ENCODE data around the gene NAV2.

Gene NAV2

DNA sequence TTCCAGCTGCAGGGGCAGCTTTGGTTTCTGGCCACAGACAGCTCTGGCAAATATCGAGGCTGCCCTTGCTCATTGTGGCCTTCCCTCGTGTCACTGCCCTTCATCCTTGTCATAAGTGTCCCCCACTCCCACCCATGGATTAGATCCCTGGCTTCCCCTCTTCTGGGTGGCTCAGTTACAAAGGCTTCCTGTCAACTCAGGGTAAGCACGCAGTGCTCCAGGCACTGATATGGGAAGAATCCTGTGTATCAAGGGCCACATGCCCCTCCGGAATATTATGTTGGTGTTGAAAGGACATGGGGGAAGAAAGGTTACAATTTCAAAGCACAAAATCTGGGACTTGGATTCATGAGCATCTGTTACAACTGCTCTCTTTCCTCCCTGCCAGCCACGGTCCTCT, 319.5 kb downstream of the NAV2 start:
- TF ChIP-seq CTCF (IDR thresholded peaks at IDR 0.05; ENCODE audit: borderline replicate concordance, control extremely low read depth, extremely low read depth, insufficient read depth, missing control alignments): no peak
- DNase-seq (ENCODE audit: low spot score): no peak
- in situ Hi-C loops (cut with MboI; ENCODE audit: low sequenced_read_pairs, unreplicated experiment): no loop called here

DNA sequence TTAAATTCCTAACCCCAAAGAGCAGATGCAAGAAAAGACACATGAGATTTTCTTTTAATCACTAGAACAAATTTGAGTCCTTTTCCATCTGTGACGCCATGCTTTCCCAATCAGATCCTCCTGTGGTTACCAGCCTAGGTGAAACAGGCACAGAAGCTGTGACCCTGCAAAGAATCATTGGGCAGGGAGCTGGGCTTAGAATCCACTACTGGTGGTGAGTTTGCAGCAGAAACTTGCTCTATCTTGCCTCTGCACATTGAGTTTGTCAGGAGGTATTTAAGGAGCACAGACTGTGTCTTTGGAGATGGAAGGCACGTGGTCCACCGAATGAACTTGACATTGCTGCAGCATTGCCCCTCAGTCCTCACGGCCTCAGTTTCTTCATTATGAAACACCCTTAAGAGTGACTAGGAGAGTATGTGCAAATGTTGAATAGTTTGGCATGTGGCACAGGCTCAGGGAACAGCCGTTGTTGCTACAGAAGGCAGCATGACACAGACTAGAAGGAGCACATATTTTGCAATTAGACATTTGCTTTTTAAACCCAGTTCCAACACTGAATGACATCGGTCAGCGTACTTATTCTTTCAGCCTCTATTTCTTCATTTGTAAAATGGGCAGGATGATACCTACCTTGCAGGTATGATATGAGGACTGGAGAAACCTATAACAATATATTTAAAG, 320.1 kb downstream of the NAV2 start:
- in situ Hi-C loops (cut with MboI; ENCODE audit: low sequenced_read_pairs, unreplicated experiment): no loop called here
- TF ChIP-seq CTCF (IDR thresholded peaks at IDR 0.05; ENCODE audit: borderline replicate concordance, control extremely low read depth, extremely low read depth, insufficient read depth, missing control alignments): no peak
- DNase-seq (ENCODE audit: low spot score): no peak

- DNase-seq (ENCODE audit: low spot score): no peak
- TF ChIP-seq CTCF (IDR thresholded peaks at IDR 0.05; ENCODE audit: borderline replicate concordance, control extremely low read depth, extremely low read depth, insufficient read depth, missing control alignments): no peak
- in situ Hi-C loops (cut with MboI; ENCODE audit: low sequenced_read_pairs, unreplicated experiment): no loop called here
These were observed 321.2 kb downstream of the NAV2 start for GRCh38 chr11:20033806-20034205.

GRCh38 chr11:20034941-20035340, 322.3 kb downstream of the NAV2 start:
- no peak for DNase-seq (ENCODE audit: low spot score)
- in situ Hi-C loops (cut with MboI; ENCODE audit: low sequenced_read_pairs, unreplicated experiment): no loop called here
- TF ChIP-seq CTCF (IDR thresholded peaks at IDR 0.05; ENCODE audit: borderline replicate concordance, control extremely low read depth, extremely low read depth, insufficient read depth, missing control alignments): no peak

DNA sequence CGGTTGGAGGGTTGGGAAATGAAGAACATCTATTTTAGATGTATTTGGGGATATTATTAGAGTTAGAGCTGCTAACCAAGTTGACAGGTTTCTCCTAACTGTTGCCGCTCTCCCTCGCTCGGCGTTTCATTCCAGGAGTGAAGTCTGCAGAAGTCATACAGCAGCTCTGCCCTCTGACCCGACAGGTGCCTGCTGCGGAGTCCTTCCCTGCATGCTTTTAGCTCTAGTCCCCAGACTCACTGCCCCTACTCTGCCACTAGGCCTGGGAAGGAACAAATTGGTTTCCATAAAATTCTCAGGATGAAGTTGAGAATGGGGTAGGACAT, 322.7 kb downstream of the NAV2 start:
- in situ Hi-C loops (cut with MboI; ENCODE audit: low sequenced_read_pairs, unreplicated experiment): no loop called here
- TF ChIP-seq CTCF (IDR thresholded peaks at IDR 0.05; ENCODE audit: borderline replicate concordance, control extremely low read depth, extremely low read depth, insufficient read depth, missing control alignments): no peak
- DNase-seq (ENCODE audit: low spot score): no peak

DNA sequence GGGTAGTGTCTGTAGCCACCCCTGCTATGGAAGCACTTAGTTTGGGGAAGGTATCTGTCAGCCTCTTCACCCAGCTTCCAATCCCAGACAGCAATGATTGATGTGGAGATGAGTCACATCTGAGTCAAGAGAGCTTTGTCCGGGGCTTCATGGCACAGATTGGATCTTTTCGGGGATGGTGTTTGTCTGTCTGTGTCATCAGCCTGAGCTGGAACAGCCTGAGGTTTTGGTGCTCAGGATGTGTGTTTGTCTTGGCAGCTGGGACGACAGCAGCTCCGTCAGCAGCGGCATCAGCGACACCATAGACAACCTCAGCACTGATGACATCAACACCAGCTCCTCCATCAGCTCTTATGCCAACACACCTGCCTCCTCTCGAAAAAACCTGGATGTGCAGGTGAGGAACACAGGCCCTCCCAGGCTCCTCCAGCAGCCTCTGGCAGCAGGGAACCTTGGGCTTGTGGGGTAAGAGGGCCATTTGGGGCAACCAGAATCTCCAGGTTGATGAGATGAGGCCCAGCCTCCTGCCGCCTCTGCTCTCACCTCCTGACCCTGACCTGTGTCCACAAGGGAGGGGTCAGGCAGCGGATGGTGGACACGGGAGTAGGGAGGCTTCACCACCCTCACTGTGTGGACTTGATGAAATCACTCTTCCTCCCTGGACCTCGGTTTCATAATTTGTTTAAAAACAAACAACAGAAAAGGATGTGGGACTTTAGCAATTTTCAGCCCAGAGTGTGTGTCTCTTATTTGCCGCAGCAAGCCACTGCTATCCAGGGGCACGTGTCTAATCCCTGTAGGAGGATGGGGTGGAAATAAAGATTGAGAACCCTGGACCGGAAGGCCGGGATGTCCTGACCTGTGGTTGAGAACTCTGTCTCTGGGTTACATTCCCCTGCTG, 323.3 kb downstream of the NAV2 start:
- DNase-seq (ENCODE audit: low spot score): no peak
- in situ Hi-C loops (cut with MboI; ENCODE audit: low sequenced_read_pairs, unreplicated experiment): no loop called here
- TF ChIP-seq CTCF (IDR thresholded peaks at IDR 0.05; ENCODE audit: borderline replicate concordance, control extremely low read depth, extremely low read depth, insufficient read depth, missing control alignments): no peak
